Lower leg skin (tissue), 4 donors: ENCODE results near the gene IRX5. TPM values are rescaled to one million over a fixed set of nuclear protein-coding genes. Genes with fewer than 3 reads are reported as not detected.

ENCODE experiments used
- DNase-seq, 2 donors: peaks; one replicate each; pipeline ENCODE4 v3.0.0-alpha.2; 2019; ENCODE audit warnings: low spot score in 2 of 2
- H3K4me3 ChIP-seq: fragments of 200-600 bp; sonication (generic); 2 replicates; pipeline ENCODE4 v1.5.1; 2017; ENCODE audit warnings: mild to moderate bottlenecking, low read depth; ENCODE audit not compliant: poor library complexity, severe bottlenecking
- POLR2A ChIP-seq, 2 donors: fragments of 450-650 bp; IDR thresholded peaks; one replicate each; pipeline ENCODE4 v1.6.1; 2016 to 2017; ENCODE audit warnings: antibody characterized with exemption in 2 of 2, mild to moderate bottlenecking in 1 of 2, moderate library complexity in 1 of 2
- WGBS, 2 donors: methylation state at CpG; one replicate each; pipeline ENCODE4 v1.1.5; 2018; 5-methylcytosine and 5-hydroxymethylcytosine counted together
- intact Hi-C: fragments of 100-400 bp; cut with DNase I; formaldehyde crosslinking; loops from one replicate; pipeline ENCODE4 v1.15.0; 2023; ENCODE audit warnings: low total_unique reads
- total RNA-seq, 4 donors: library from RNA; depleted of rRNA; stranded (reverse); fragments of >200 nt; gene quantifications; one replicate each; pipeline ENCODE4 v1.1.0, GENCODE V29; 2016
- TF ChIP-seq, protein P1 (sequence below), 3 donors: fragments of 450-650 bp; IDR thresholded peaks; one replicate each; pipeline ENCODE4 v1.5.1; 2016; ENCODE audit warnings: antibody characterized with exemption in 3 of 3, mild to moderate bottlenecking in 3 of 3, moderate library complexity in 2 of 3

The IRX5 gene
- total RNA-seq, 4 donors from 2014 or later: 47.0 to 99.1 (median 68.7) TPM

DNA sequence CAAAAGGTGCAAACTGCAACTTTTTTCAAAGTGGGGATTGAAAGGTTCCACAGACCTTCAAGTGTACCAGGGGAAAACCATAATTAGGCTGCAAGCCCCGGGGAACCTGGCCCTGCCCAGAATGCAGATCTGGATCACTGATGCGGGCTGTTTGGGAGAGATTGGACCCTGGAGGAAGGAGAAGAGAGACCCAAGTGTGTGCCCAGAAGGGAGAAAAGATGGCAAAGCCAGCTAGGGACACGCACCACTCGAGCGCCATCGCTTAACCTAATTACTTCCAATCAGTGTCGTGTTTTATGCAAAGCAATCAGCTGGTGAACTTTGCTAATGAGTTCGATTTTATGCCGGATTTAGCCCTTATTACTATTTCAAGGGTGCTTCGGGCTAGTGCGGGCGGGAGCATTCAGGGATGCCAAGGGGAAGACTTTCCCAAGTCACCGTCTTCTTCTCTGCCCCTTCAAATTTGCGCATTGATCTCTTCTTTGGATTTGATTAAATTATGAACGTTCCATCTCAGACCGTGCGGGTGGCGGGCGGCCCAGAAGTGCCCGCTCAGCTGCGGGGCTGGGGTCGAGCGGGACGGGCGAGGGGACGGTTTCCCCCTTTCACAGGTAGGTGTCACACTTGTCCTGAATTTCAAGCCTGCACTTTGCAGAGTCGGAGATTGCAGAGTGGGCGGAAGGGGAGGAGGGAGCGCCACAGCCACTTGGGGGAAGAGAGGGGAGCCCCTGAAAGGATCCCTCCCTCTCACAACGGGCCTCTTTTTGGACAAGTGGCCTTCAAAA, 4.0 kb downstream of the IRX5 start:
- no peak for TF ChIP-seq POLR2A (IDR thresholded peaks at IDR 0.05)
- TF ChIP-seq, protein P1, sequence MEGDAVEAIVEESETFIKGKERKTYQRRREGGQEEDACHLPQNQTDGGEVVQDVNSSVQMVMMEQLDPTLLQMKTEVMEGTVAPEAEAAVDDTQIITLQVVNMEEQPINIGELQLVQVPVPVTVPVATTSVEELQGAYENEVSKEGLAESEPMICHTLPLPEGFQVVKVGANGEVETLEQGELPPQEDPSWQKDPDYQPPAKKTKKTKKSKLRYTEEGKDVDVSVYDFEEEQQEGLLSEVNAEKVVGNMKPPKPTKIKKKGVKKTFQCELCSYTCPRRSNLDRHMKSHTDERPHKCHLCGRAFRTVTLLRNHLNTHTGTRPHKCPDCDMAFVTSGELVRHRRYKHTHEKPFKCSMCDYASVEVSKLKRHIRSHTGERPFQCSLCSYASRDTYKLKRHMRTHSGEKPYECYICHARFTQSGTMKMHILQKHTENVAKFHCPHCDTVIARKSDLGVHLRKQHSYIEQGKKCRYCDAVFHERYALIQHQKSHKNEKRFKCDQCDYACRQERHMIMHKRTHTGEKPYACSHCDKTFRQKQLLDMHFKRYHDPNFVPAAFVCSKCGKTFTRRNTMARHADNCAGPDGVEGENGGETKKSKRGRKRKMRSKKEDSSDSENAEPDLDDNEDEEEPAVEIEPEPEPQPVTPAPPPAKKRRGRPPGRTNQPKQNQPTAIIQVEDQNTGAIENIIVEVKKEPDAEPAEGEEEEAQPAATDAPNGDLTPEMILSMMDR (IDR thresholded peaks at IDR 0.05): no peak
- DNase-seq: peak; percentile 50 to 90
- WGBS, 2 donors: 13 to 16% methylated on average over 30 of the region's 30 CpGs
- intact Hi-C loops: loop anchor here (5.0 to 10.0 kb wide), 3 partner anchors 650 to 1157 kb away; partner anchors contain the start of gene IRX3
- peak overlapping the region; percentile 9 for H3K4me3 ChIP-seq

GRCh38 chr16:54935266-54935968, 4.8 kb downstream of the IRX5 start:
- no peak for DNase-seq
- TF ChIP-seq, protein P1 (IDR thresholded peaks at IDR 0.05): no peak
- TF ChIP-seq POLR2A (IDR thresholded peaks at IDR 0.05): no peak
- intact Hi-C loops: loop anchor here (10.0 kb wide), 2 partner anchors 651 to 731 kb away; partner anchors contain the start of gene IRX3
- WGBS, 2 donors: 12 to 17% methylated on average over 28 of the region's 28 CpGs
- H3K4me3 ChIP-seq: no peak overlapping the region

GRCh38 chr16:54936201-54936978, 5.7 kb downstream of the IRX5 start:
- DNase-seq: peak in 1 of 2 donors; percentile 89
- H3K4me3 ChIP-seq: peak overlapping the region; percentile 34
- TF ChIP-seq, protein P1 (IDR thresholded peaks at IDR 0.05): no peak
- TF ChIP-seq POLR2A (IDR thresholded peaks at IDR 0.05): no peak
- intact Hi-C loops: loop anchor here (10.0 kb wide), 2 partner anchors 652 to 732 kb away; partner anchors contain the start of gene IRX3
- WGBS, 2 donors: 3 to 6% methylated on average over 55 of the region's 56 CpGs

GRCh38 chr16:54936979-54937670, 6.5 kb downstream of the IRX5 start:
- intact Hi-C loops: loop anchor here (10.0 kb wide), 2 partner anchors 652 to 732 kb away; partner anchors contain the start of gene IRX3
- peak; percentile 69 to 94 for DNase-seq
- 1 to 7% methylated on average over 17 to 37 of the region's 39 CpGs for WGBS, 2 donors
- TF ChIP-seq POLR2A (IDR thresholded peaks at IDR 0.05): no peak
- TF ChIP-seq, protein P1 (IDR thresholded peaks at IDR 0.05): peak in 1 of 3 donors; percentile 21
- H3K4me3 ChIP-seq: peak overlapping the region; percentile 7

GRCh38 chr16:54937671-54938211, 7.1 kb downstream of the IRX5 start:
- no peak for TF ChIP-seq POLR2A (IDR thresholded peaks at IDR 0.05)
- TF ChIP-seq, protein P1 (IDR thresholded peaks at IDR 0.05): no peak
- intact Hi-C loops: loop anchor here (10.0 kb wide), 2 partner anchors 653 to 733 kb away; partner anchors contain the start of gene IRX3
- DNase-seq: no peak
- no peak overlapping the region for H3K4me3 ChIP-seq
- WGBS, 2 donors: 44 to 46% methylated on average over 34 to 35 of the region's 35 CpGs
